ENCODE results near the gene GPATCH2.

- TF ChIP-seq CTCF (conservative IDR thresholded peaks at IDR 0.05), result no peak
- no peak for TF ChIP-seq ZFX (IDR thresholded peaks at IDR 0.05)
Observed at GRCh38 chr1:217525773-217526490, 105.0 kb downstream of the GPATCH2 start.

All from C4-2B (cell line).